H1 (cell line): Measurements from ENCODE around the gene RGS6. TPM values are rescaled to one million over a fixed set of nuclear protein-coding genes. Genes with fewer than 3 reads are reported as not detected.

ENCODE experiments used
- CHD7 ChIP-seq: fragments of 300-600 bp; sonication (generic); IDR thresholded peaks from 2 replicates; pipeline ENCODE4 v1.7.1; 2012; ENCODE audit warnings: low read length, moderate library complexity, mild to moderate bottlenecking, inconsistent platforms; ENCODE audit not compliant: insufficient replicate concordance
- MAFK ChIP-seq: IDR thresholded peaks from 2 replicates; pipeline ENCODE4 v1.6.1; 2012; ENCODE audit warnings: low read depth, mild to moderate bottlenecking, improper control_type of control experiment, low read length
- SIN3A ChIP-seq, 2 experiments: IDR thresholded peaks in 1 of 2; conservative IDR thresholded peaks in 1 of 2; 2 replicates each; pipeline ENCODE4 v1.6.1; 2011 to 2012; ENCODE audit warnings: low read length in 2 of 2, improper control_type of control experiment in 1 of 2, low read depth in 1 of 2, mild to moderate bottlenecking in 1 of 2
- TAF7 ChIP-seq: optimal IDR thresholded peaks from 2 replicates; pipeline ENCODE3; 2011; ENCODE audit warnings: low read depth, mild to moderate bottlenecking, inconsistent platforms, low read length, moderate library complexity, borderline replicate concordance
- polyA plus RNA-seq, 7 experiments: library from polyadenylated mRNA; depleted of rRNA in 3 of 7; stranded (reverse) in 5 of 7; unstranded in 2 of 7; fragments of >200 nt in 5 of 7; fragments of 200-250 nt in 2 of 7; gene quantifications; 1 replicate in 5 of 7; 2 replicates in 1 of 7; 4 replicates in 1 of 7; pipeline versions ENCODE4 v1.2.1 to v1.2.3, GENCODE V29; 2011 to 2013; ENCODE audit warnings: missing spikeins in 2 of 7, mixed read lengths in 2 of 7
- total RNA-seq: library from RNA; stranded (reverse); fragmentation: NEBNext Ultra II Directional; extraction: Animal tissue kit (Norgen Biotek cat#: 25700); gene quantifications from 2 replicates; pipeline ENCODE4 v1.2.1, GENCODE V29; 2021
- TF ChIP-seq, protein P1 (sequence below): IDR thresholded peaks from 2 replicates; pipeline ENCODE4 v1.6.1; 2011; ENCODE audit warnings: low read length, improper control_type of control experiment

RGS6 gene
- total and polyA plus RNA-seq, 2 of the 8 experiments (the other 6 are each of a cell fraction or from before 2014, with no cell fraction given) = 0.26 to 1.1 TPM

DNA sequence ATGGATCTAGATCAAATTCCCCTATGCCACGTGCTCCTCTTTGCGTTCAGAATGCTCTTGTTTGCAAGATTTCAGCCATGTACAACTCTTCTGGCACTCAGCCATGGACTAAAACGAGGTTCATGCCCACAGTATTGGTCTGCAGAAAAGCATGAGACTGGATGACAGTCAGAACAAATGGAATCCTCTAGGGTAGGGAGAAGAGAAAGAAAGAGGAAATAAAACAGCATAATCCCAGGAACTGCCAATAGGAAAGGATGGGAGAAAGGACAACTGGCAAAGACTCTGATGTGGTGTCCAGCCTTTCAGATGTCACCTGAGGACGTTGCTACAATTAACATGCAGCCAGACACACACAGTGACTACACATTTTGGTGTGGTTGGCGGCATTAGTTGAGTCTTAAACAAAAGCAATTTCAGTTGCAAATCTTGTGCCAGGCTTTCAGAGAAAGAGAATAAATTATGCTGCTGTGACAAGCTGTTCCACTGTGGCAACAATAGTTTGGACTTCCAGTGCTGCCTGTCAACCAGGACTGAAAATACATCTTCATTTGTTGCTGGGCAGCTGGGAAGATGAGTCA is 338.0 kb downstream of the RGS6 start (continued):
- TF ChIP-seq CHD7 (no peak), TAF7 (no peak), SIN3A (conservative IDR thresholded peaks at IDR 0.05 in 1 of 2, IDR thresholded peaks at IDR 0.05 in 1 of 2; ENCODE audit: low read depth in 1 of 2, low read length in 2 of 2) (no peak), MAFK (no peak)
- TF ChIP-seq, protein P1, sequence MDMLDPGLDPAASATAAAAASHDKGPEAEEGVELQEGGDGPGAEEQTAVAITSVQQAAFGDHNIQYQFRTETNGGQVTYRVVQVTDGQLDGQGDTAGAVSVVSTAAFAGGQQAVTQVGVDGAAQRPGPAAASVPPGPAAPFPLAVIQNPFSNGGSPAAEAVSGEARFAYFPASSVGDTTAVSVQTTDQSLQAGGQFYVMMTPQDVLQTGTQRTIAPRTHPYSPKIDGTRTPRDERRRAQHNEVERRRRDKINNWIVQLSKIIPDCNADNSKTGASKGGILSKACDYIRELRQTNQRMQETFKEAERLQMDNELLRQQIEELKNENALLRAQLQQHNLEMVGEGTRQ = no peak
